Kidney (tissue), 14 donors: ENCODE measurements around the gene ZFP1. TPM values are rescaled to one million over a fixed set of nuclear protein-coding genes. Genes with fewer than 3 reads are reported as not detected.
"Not testable (repeated sequence)": the region's sequence is repeated elsewhere in the genome, so short reads cannot be mapped to it uniquely, and the experiment has no call there.

ENCODE experiments used
- DNase-seq, 5 donors: peaks; one replicate each; pipeline ENCODE4 v3.0.0-alpha.2; 2013 to 2020
- FAIRE-seq: peaks from 2 replicates; lab custom pipeline; 2012; peaks lifted over from hg19 to GRCh38; lab: Jason Lieb, UNC
- H3K27ac ChIP-seq, 2 donors: one replicate each; pipeline ENCODE4 v1.7.0; 2013; ENCODE audit warnings: low read depth in 2 of 2, low read length in 2 of 2, inconsistent platforms in 1 of 2
- H3K27me3 ChIP-seq: one replicate; pipeline ENCODE4 v1.7.1; 2013; ENCODE audit warnings: low read length, inconsistent platforms; ENCODE audit not compliant: control insufficient read depth, insufficient read depth
- H3K36me3 ChIP-seq, 3 donors: one replicate each; pipeline versions ENCODE4 v1.7.0 to v1.7.1; 2013; ENCODE audit warnings: low read length in 3 of 3, control low read depth in 1 of 3, inconsistent platforms in 1 of 3; ENCODE audit not compliant: insufficient read depth in 3 of 3, control insufficient read depth in 2 of 3
- H3K4me1 ChIP-seq, 3 donors: one replicate each; pipeline versions ENCODE4 v1.7.0 to v1.7.1; 2013; ENCODE audit warnings: low read length in 3 of 3, inconsistent platforms in 1 of 3, low read depth in 1 of 3; ENCODE audit not compliant: control insufficient read depth in 2 of 3, insufficient read depth in 2 of 3
- H3K4me3 ChIP-seq, 3 donors: one replicate each; pipeline versions ENCODE4 v1.7.0 to v1.8.1; 2013; ENCODE audit warnings: low read length in 3 of 3, control low read depth in 1 of 3, inconsistent platforms in 1 of 3
- H3K9ac ChIP-seq, 3 donors: one replicate each; pipeline versions ENCODE4 v1.7.0 to v1.7.1; 2013; ENCODE audit warnings: low read length in 3 of 3, control low read depth in 1 of 3, inconsistent platforms in 1 of 3
- H3K9me3 ChIP-seq, 3 donors: one replicate each; pipeline versions ENCODE4 v1.7.0 to v1.7.1; 2013; ENCODE audit warnings: low read length in 3 of 3, control low read depth in 1 of 3, inconsistent platforms in 1 of 3; ENCODE audit not compliant: control insufficient read depth in 2 of 3, insufficient read depth in 1 of 3
- CTCF ChIP-seq: IDR thresholded peaks from 3 replicates; pipeline ENCODE4 v1.5.1; 2012; ENCODE audit warnings: mild to moderate bottlenecking, moderate library complexity, borderline replicate concordance; ENCODE audit not compliant: insufficient read depth; ENCODE audit errors: extremely low read depth
- intact Hi-C: fragments of 100-400 bp; cut with DNase I; formaldehyde crosslinking; loops from one replicate; pipeline ENCODE4 v1.11.1; 2022
- polyA plus RNA-seq: library from polyadenylated mRNA; stranded (reverse); fragments of 350-450 nt; fragmentation: Illumina TruSeq; extraction: RNeasy Lipid Tissue Mini Kit (QIAGEN cat#74804); gene quantifications from one replicate; pipeline ENCODE4 v1.2.3, GENCODE V29; 2014; ENCODE audit warnings: low read depth, low replicate concordance; ENCODE audit not compliant: insufficient read depth
- total RNA-seq: library from RNA; stranded (reverse); fragmentation: NEBNext Ultra II Directional; extraction: Animal tissue kit (Norgen Biotek cat#: 25700); gene quantifications from one replicate; pipeline ENCODE4 v1.2.1, GENCODE V29; 2021
- donor health status: control.
- donor health status: control.
- donor health status: control.
- donor health status: control.
- donor health status: control.
- donor health status: DM: yes; HTN: yes; CAD: no.
- donor health status: Normal renal cell carcinoma (clear cell type).

ZFP1 gene
- total and polyA plus RNA-seq, 2 donors from 2014 or later = 4.6 to 9.2 TPM

GRCh38 chr16:75207831-75208230, 59.5 kb downstream of the ZFP1 start:
- intact Hi-C loops = no loop called here
- Histone ChIP-seq H3K27ac (no peak overlapping the region), H3K36me3 (no peaks in the 10 kb centered on the region), H3K9ac (no peak overlapping the region), H3K27me3 (no peaks in the 10 kb centered on the region), H3K4me3 (no peak overlapping the region), H3K9me3 (no peaks in the 10 kb centered on the region), H3K4me1 (no peaks in the 10 kb centered on the region)
- no peak for FAIRE-seq
- TF ChIP-seq CTCF = no peak
- DNase-seq = no peak

GRCh38 chr16:75208242-75208825, 60.0 kb downstream of the ZFP1 start:
- no peak for FAIRE-seq
- intact Hi-C loops = no loop called here

GRCh38 chr16:75208861-75209505, 60.7 kb downstream of the ZFP1 start:
- H3K4me1 ChIP-seq = no peaks in the 10 kb centered on the region
- no peaks in the 10 kb centered on the region for H3K9me3 ChIP-seq
- DNase-seq = no peak
- TF ChIP-seq CTCF = no peak
- no peak overlapping the region for H3K9ac ChIP-seq
- H3K4me3 ChIP-seq = no peak overlapping the region
- no peaks in the 10 kb centered on the region for H3K27me3 ChIP-seq
- intact Hi-C loops = no loop called here
- no peak overlapping the region for H3K27ac ChIP-seq
- no peaks in the 10 kb centered on the region for H3K36me3 ChIP-seq
- FAIRE-seq = no peak

More at GRCh38 chr16:75208242-75208825, 60.0 kb downstream of the ZFP1 start:
- H3K4me3 ChIP-seq = no peak overlapping the region
- H3K36me3 ChIP-seq = no peaks in the 10 kb centered on the region
- no peak for DNase-seq
- H3K9ac ChIP-seq = no peak overlapping the region
- no peaks in the 10 kb centered on the region for H3K27me3 ChIP-seq
- no peak for TF ChIP-seq CTCF
- no peak overlapping the region for H3K27ac ChIP-seq
- H3K4me1 ChIP-seq = no peaks in the 10 kb centered on the region
- H3K9me3 ChIP-seq = no peaks in the 10 kb centered on the region

- DNase-seq, H3K4me3 ChIP-seq, H3K4me1 ChIP-seq, intact Hi-C loops, H3K9ac ChIP-seq, H3K9me3 ChIP-seq, H3K36me3 ChIP-seq, FAIRE-seq, H3K27ac ChIP-seq, H3K27me3 ChIP-seq: not testable (repeated sequence)
Measured at GRCh38 chr16:75209514-75209913, 61.2 kb downstream of the ZFP1 start.
